Keratinocyte (primary cell): Measurements from ENCODE around the gene GPR180. TPM values are rescaled to one million over a fixed set of nuclear protein-coding genes. Genes with fewer than 3 reads are reported as not detected.
"Not testable (repeated sequence)": the region's sequence is repeated elsewhere in the genome, so short reads cannot be mapped to it uniquely, and the experiment has no call there.

ENCODE experiments used
- DNase-seq: peaks from one replicate; pipeline ENCODE4 v3.0.0-alpha.2; 2011; ENCODE audit warnings: low read depth, missing footprints, low spot score
- FAIRE-seq: peaks from 2 replicates; lab custom pipeline; 2011; peaks lifted over from hg19 to GRCh38; lab: Jason Lieb, UNC
- H2AFZ ChIP-seq: 2 replicates; pipeline ENCODE4 v1.6.0; 2012; ENCODE audit warnings: low read length, control low read depth, inconsistent platforms; ENCODE audit not compliant: control insufficient read depth
- H3K27ac ChIP-seq: 2 replicates; pipeline ENCODE4 v1.5.1; 2011; ENCODE audit warnings: low read length; ENCODE audit not compliant: control insufficient read depth, insufficient read depth
- H3K27me3 ChIP-seq: 3 replicates; pipeline ENCODE4 v1.6.0; 2011; ENCODE audit warnings: low read length; ENCODE audit not compliant: control insufficient read depth, insufficient read depth; ENCODE audit errors: extremely low read depth
- H3K36me3 ChIP-seq, 2 experiments: 2 replicates in 1 of 2; 3 replicates in 1 of 2; pipeline ENCODE4 v1.5.1; 2011; ENCODE audit warnings: low read length in 2 of 2, mild to moderate bottlenecking in 1 of 2; ENCODE audit not compliant: control insufficient read depth in 2 of 2, insufficient read depth in 2 of 2; ENCODE audit errors: extremely low read depth in 1 of 2
- H3K4me1 ChIP-seq: 3 replicates; pipeline ENCODE4 v1.5.1; 2011; ENCODE audit warnings: low read length; ENCODE audit not compliant: control insufficient read depth, insufficient read depth; ENCODE audit errors: extremely low read depth
- H3K4me2 ChIP-seq: 3 replicates; pipeline ENCODE4 v1.6.0; 2011; ENCODE audit warnings: low read depth, low read length; ENCODE audit not compliant: control insufficient read depth, insufficient read depth; ENCODE audit errors: extremely low read depth
- H3K4me3 ChIP-seq, 3 experiments: fragments of 200-600 bp in 1 of 3; sonication (generic) in 1 of 3; 2 replicates in 2 of 3; 3 replicates in 1 of 3; pipeline ENCODE4 v1.5.1; 2011 to 2016; ENCODE audit warnings: low read length in 3 of 3, mild to moderate bottlenecking in 3 of 3, control low read depth in 2 of 3, inconsistent platforms in 1 of 3, low read depth in 1 of 3, mixed read lengths in 1 of 3, mixed run types in 1 of 3, moderate library complexity in 1 of 3; ENCODE audit not compliant: control insufficient read depth in 2 of 3, insufficient read depth in 2 of 3; ENCODE audit errors: extremely low read depth in 1 of 3
- H3K79me2 ChIP-seq: 2 replicates; pipeline ENCODE4 v1.6.0; 2012; ENCODE audit warnings: low read length; ENCODE audit not compliant: control insufficient read depth, insufficient read depth
- H3K9ac ChIP-seq: 3 replicates; pipeline ENCODE4 v1.6.0; 2011; ENCODE audit warnings: low read length; ENCODE audit not compliant: control insufficient read depth, insufficient read depth; ENCODE audit errors: extremely low read depth
- H3K9me1 ChIP-seq: 3 replicates; pipeline ENCODE4 v1.6.0; 2011; ENCODE audit warnings: low read length; ENCODE audit not compliant: control insufficient read depth, insufficient read depth; ENCODE audit errors: extremely low read depth
- H3K9me3 ChIP-seq: 2 replicates; pipeline ENCODE4 v1.5.1; 2012; ENCODE audit warnings: low read depth, low read length; ENCODE audit not compliant: control insufficient read depth
- H4K20me1 ChIP-seq: 3 replicates; pipeline ENCODE4 v1.6.0; 2011; ENCODE audit warnings: low read length; ENCODE audit not compliant: control insufficient read depth, insufficient read depth; ENCODE audit errors: extremely low read depth
- CTCF ChIP-seq, 3 experiments: IDR thresholded peaks in 1 of 3; conservative IDR thresholded peaks in 1 of 3; optimal IDR thresholded peaks in 1 of 3; 2 replicates in 2 of 3; 3 replicates in 1 of 3; pipeline versions ENCODE3 to v1.5.1; 2011; ENCODE audit warnings: low read length in 3 of 3, mild to moderate bottlenecking in 3 of 3, moderate library complexity in 2 of 3, control low read depth in 1 of 3, inconsistent platforms in 1 of 3; ENCODE audit not compliant: insufficient read depth in 2 of 3; ENCODE audit errors: extremely low read depth in 1 of 3
- EZH2 ChIP-seq: IDR thresholded peaks from one replicate; pipeline ENCODE4 v1.6.1; 2012; ENCODE audit warnings: inconsistent platforms, mild to moderate bottlenecking, low read length, moderate library complexity
- dilution Hi-C: fragments of 300-500 bp; cut with MboI; formaldehyde crosslinking; loops from one replicate; pipeline ENCODE4 v1.7.0; 2020; ENCODE audit warnings: low sequenced_read_pairs; ENCODE audit not compliant: extremely low pct_ligation_motif_present
- polyA plus RNA-seq, 5 experiments: library from polyadenylated mRNA; depleted of rRNA in 3 of 5; stranded (reverse) in 3 of 5; stranded (forward) in 1 of 5; unstranded in 1 of 5; fragments of >200 nt; gene quantifications; 1 replicate in 1 of 5; 2 replicates in 3 of 5; 3 replicates in 1 of 5; pipeline versions ENCODE4 v1.2.1 to v1.2.3, GENCODE V29; 2011 to 2012; ENCODE audit warnings: missing spikeins in 2 of 5, low read depth in 1 of 5, low replicate concordance in 1 of 5

The GPR180 gene
- polyA plus RNA-seq, 1 donor (not counting 4 experiments of a cell fraction or from before 2014, with no cell fraction given): 9.9 TPM

DNA sequence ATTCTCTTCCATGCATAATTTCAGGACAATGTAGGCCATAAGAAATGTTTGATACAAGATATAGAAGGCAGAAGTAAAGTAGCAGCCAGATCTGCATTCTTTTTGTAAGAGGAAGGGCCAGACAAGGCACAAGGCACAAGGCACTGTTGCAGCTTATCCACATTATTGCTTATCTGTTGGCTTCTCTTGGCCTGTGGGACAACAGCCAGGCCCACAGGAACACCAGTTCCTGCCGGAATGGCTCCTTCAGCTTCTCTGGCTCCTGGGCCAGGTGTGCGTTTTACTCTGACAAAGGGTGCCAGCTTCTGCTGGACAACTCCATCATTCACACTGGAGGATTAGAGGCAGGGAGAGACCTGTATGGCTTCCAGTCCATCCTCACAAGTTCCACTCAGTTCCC is 29.2 kb downstream of the GPR180 start:
- H3K9me3 ChIP-seq: no peaks in the 10 kb centered on the region
- dilution Hi-C loops: no loop called here
- FAIRE-seq (no peak), DNase-seq (no peak)
- H3K27me3 ChIP-seq: no peaks in the 10 kb centered on the region
- no peaks in the 10 kb centered on the region for H3K79me2 ChIP-seq
- no peak overlapping the region for H3K9ac ChIP-seq
- no peak overlapping the region for H3K27ac ChIP-seq
- no peaks in the 10 kb centered on the region for H4K20me1 ChIP-seq
- peaks cover 0 to 4% of the 10 kb centered on the region in 2 experiments for H3K36me3 ChIP-seq
- no peak overlapping the region for H2AFZ ChIP-seq
- no peaks in the 10 kb centered on the region for H3K4me1 ChIP-seq
- TF ChIP-seq CTCF (optimal IDR thresholded peaks at IDR 0.05 in 1 of 3, IDR thresholded peaks at IDR 0.05 in 1 of 3, conservative IDR thresholded peaks at IDR 0.05 in 1 of 3; ENCODE audit: extremely low read depth in 1 of 3, insufficient read depth in 2 of 3, low read length in 3 of 3): no peak
- H3K4me2 ChIP-seq: no peak overlapping the region
- H3K4me3 ChIP-seq: no peak overlapping the region
- H3K9me1 ChIP-seq: no peaks in the 10 kb centered on the region

DNA sequence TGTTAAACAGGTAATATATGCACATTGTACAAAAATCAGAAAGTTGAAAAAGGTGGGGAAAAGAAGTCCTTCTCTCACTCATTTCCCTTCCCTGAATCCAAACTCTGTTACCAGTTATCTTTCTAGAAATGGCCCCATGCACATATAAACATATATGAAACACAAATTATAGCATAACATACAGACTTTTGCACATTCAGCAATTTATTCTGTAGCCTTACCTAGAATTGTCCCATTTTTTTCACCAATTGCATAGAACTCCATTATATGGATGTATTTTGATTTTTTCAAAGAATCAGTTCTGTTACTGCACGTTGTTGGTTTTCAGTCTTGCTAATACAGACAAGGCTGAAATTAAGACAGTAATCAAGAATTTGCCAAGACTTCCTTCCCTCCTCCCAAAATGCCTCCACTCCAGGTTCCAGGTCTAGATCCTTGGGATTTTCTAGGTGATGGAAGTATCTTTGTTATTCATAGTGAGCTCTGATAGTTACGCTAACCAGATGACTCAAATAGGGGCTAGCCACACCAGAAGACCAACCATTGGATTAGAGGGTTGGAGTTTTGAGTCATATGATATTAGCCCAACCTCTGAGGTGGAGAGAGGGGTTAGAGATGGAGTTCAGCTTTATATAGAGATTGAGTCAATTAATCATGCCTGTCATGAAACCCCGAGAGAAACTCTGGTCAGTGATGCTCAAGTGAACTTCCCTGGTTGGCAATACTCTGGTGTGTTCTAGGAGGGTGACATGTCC is 30.7 kb downstream of the GPR180 start:
- no peaks in the 10 kb centered on the region for H3K9me3 ChIP-seq
- H3K4me3 ChIP-seq: no peak overlapping the region
- DNase-seq (no peak), FAIRE-seq (no peak)
- H3K4me2 ChIP-seq: no peak overlapping the region
- no peak overlapping the region for H2AFZ ChIP-seq
- peaks cover 0 to 4% of the 10 kb centered on the region in 2 experiments for H3K36me3 ChIP-seq
- no peak overlapping the region for H3K27ac ChIP-seq
- dilution Hi-C loops: no loop called here
- no peaks in the 10 kb centered on the region for H3K9me1 ChIP-seq
- no peak overlapping the region for H3K9ac ChIP-seq
- no peaks in the 10 kb centered on the region for H3K4me1 ChIP-seq
- TF ChIP-seq EZH2 (no peak), CTCF (optimal IDR thresholded peaks at IDR 0.05 in 1 of 3, IDR thresholded peaks at IDR 0.05 in 1 of 3, conservative IDR thresholded peaks at IDR 0.05 in 1 of 3; ENCODE audit: extremely low read depth in 1 of 3, insufficient read depth in 2 of 3, low read length in 3 of 3) (no peak)
- no peaks in the 10 kb centered on the region for H4K20me1 ChIP-seq
- H3K79me2 ChIP-seq: no peaks in the 10 kb centered on the region
- no peaks in the 10 kb centered on the region for H3K27me3 ChIP-seq

DNA sequence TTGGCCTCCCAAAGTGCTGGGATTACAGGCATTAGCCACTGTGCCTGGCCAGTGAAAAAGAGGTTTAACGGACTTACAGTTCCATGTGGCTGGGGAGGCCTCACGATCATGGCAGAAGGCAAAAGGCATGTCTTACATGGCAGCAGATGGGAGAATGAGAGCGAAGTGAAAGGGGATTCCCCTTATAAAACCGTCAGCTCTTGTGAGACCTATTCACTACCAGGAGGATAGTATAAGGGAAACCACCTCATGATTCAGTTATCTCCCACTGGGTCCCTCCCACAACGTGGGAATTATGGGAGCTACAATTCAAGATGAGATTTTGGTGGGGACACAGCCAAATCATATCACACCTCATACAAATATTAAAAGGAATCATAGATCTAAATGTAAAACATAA is 34.4 kb downstream of the GPR180 start:
- DNase-seq, H3K27ac ChIP-seq, H3K79me2 ChIP-seq, H3K9ac ChIP-seq, H2AFZ ChIP-seq, H3K9me3 ChIP-seq, H4K20me1 ChIP-seq, H3K4me2 ChIP-seq, H3K4me3 ChIP-seq, dilution Hi-C loops, H3K27me3 ChIP-seq, FAIRE-seq, H3K9me1 ChIP-seq, H3K36me3 ChIP-seq: not testable (repeated sequence)
- H3K4me1 ChIP-seq: peaks cover 11% of the 10 kb centered on the region
